Hindlimb muscle (tissue), 1 donor: ENCODE measurements around the gene TSPAN17. TPM values are rescaled to one million over a fixed set of nuclear protein-coding genes. Genes with fewer than 3 reads are reported as not detected.

Source experiments
- polyA plus RNA-seq: library from polyadenylated mRNA; unstranded; fragments of 120-200 nt; gene quantifications from one replicate; pipeline ENCODE4 v1.2.1, GENCODE V29; 2013; ENCODE audit not compliant: insufficient read length

The TSPAN17 gene
- polyA plus RNA-seq, 1 donor, result 26.6 TPM

Other genes with a start within 250 kb of the TSPAN17 start
- gene CLTB, start 230.9 kb upstream of the TSPAN17 start, polyA plus RNA-seq, result 52.0 TPM
- gene FAF2, start 199.1 kb upstream of the TSPAN17 start, polyA plus RNA-seq, result 26.0 TPM
- 35.5 TPM for gene RNF44, start 110.1 kb upstream of the TSPAN17 start, polyA plus RNA-seq
- 0.17 TPM for gene CDHR2, start 98.1 kb upstream of the TSPAN17 start, polyA plus RNA-seq
- 0.75 TPM for gene GPRIN1, start 37.3 kb upstream of the TSPAN17 start, polyA plus RNA-seq
- not detected for gene SNCB, start 16.9 kb upstream of the TSPAN17 start, polyA plus RNA-seq
- 0.12 TPM for gene EIF4E1B, start 16.8 kb upstream of the TSPAN17 start, polyA plus RNA-seq
- 1.1 TPM for gene UNC5A, start 163.1 kb downstream of the TSPAN17 start, polyA plus RNA-seq